ENCODE measurements around the gene VRK1.
"Not testable (repeated sequence)": the region's sequence is repeated elsewhere in the genome, so short reads cannot be mapped to it uniquely, and the experiment has no call there.

VRK1 gene, protein sequence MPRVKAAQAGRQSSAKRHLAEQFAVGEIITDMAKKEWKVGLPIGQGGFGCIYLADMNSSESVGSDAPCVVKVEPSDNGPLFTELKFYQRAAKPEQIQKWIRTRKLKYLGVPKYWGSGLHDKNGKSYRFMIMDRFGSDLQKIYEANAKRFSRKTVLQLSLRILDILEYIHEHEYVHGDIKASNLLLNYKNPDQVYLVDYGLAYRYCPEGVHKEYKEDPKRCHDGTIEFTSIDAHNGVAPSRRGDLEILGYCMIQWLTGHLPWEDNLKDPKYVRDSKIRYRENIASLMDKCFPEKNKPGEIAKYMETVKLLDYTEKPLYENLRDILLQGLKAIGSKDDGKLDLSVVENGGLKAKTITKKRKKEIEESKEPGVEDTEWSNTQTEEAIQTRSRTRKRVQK

GRCh38 chr14:96796851-96797581, at the start of gene VRK1:
Gene VRK1, plus strand, starts transcription at chr14:96797382. Its CDS starts 36,090 bp downstream, at chr14:96833472.
- peak; percentile 96 for DNase-seq

DNA sequence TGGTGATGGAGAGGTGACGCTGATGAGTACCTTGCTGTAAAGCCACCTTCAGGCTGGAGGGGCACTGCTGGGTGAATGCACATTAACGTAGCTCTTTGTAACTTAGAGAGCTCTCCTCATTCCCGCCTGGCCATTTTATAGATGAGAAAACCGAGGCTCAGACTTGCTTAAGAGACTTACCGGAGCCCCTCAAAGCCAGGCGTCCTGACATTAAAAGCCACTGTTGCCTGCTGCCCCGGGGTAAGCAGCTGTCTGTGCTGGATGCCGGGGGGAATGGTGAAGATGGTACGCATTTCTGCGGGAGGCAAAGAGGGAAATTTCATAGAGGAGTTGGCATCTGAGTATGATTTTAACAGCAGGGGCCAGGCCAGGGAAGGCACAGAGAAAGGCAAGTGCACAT, 49.6 kb upstream of the VRK1 start:
- DNase-seq, result no peak

- DNase-seq, result no peak
These were observed 48.8 kb upstream of the VRK1 start for GRCh38 chr14:96748362-96748761.

GRCh38 chr14:96751505-96751904, 45.7 kb upstream of the VRK1 start:
- DNase-seq, result no peak

DNA sequence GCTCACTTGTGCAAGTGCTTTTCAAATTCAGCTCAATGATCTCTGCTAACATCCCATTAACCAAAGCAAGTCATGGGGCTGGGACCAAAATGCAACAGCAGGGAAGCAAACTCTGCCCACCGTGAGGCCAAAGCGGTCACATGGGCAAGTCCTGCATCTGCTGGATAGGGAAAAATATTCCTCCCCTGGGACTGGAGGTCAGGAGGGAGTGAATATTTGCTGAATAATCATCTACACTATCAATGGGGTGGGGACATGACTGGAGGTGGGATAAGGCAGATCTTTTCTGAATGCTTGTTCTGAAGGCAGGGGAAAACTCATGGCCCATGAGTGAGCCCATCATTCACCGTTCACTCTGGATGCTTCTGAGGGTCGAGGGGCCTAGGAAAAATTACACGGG, 45.1 kb upstream of the VRK1 start:
- DNase-seq, result no peak

DNA sequence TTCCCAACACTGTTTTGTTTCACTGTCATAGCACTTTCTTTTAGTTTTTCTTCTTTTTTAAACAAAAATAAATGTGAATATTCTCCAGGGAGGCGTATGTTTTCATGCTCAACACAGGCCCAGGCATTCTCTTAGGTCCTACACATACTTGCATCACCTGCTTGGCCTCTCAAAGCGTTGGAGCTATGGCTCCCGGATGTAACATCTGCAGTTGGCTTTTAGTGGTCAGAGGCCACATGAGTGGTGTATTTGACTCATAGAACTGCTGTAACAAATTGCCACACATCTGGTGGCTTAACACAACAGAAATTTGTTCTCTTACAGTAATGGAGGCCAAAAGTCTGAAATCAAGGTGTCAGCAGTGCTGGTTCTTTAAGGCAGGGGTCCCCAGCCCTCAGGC, 44.6 kb upstream of the VRK1 start:
- DNase-seq, result no peak

DNA sequence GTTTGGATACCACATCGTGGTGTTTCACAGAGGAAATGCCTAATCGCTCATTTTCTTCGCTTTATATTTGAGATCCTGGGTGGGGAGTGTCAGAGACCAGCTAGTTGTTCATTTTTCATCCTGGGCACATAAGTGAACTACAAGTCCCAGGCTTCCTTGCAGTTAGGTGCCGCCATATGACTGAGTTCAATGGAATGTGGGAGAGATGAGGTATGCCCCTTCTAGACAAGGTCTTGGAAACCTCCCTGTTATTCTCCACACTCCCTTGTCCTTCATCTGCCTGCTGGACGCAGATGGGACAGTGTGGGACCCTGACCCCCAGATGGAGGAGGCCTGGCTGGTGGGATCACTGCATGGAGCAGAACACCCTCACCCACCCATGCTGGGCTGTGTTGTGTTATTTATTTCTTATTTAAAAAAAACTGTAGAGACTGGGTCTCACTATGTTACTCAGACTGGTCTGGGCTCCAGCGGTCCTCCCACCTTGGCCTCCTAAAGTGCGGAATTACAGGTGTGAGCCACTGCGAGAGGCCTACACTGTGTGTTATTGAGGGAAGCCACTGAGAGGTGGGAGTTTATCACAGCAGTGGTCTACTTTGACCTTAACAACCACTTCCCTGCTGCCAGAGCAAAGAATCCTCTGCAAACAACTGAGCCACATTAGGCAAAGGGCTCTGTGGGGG, 42.9 kb upstream of the VRK1 start:
- DNase-seq, result no peak

- no peak for DNase-seq
These were observed 42.4 kb upstream of the VRK1 start for GRCh38 chr14:96754845-96755184.

- no peak for DNase-seq
These were observed 40.4 kb upstream of the VRK1 start for GRCh38 chr14:96756745-96757144.

DNA sequence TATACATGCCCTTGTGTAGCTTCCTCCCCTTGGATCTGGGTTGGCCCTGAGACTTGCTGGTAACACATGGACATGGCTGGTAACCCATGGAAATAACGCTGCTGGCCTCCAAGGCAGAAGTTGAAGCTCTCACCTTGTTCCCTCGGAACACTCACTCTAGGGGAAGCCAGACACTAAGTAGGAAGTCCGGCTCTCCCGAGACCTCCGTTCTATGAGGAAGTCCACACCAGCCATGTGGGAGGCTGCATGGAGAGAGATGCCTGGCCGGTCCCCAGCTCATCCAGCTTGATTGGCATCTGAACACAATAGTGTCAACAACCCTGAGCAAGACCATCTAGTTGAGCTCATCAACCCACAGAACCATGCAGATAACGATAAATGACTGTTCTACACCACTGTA, 39.7 kb upstream of the VRK1 start:
- no peak for DNase-seq

DNA sequence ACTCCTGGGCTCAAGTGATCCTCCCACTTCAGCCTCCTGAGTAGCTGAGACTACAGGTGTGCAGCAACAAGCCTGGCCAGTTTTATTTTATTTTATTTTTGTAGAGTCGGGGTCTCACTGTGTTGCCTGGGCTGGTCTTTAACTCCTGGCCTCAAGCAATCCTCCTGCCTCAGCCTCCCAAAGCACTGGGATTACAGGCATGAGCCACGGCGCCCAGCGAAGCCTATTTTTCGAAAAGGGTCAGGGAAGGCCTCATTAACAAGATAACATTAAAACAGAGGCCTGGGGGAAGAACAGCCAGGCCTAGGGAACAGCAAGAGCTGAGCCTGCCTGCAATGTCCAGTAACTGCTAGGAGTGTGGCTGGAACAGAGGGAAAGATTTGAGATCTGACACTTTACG, 36.1 kb upstream of the VRK1 start:
- DNase-seq, result no peak

GRCh38 chr14:96762650-96763049, 34.5 kb upstream of the VRK1 start:
- DNase-seq, result no peak

DNA sequence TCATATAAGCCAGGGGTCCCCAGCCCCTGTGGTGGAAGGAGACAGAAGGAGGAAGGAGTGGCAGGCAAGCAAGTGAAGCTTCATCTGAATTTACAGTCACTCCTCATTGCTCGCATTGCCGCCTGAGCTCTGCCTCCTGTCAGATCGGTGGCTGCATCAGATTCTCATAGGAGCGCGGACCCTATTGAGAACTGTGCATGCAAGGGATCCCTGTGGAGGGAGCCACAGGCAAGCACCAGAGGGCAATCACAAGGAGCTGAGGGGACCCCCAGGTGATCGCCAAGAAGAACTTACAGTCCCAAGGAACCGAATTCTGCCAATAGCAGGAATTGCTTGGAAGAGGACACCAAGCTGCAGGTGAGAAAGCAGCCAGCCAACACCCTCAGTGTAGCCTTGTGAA, 33.2 kb upstream of the VRK1 start:
- DNase-seq, result no peak

DNA sequence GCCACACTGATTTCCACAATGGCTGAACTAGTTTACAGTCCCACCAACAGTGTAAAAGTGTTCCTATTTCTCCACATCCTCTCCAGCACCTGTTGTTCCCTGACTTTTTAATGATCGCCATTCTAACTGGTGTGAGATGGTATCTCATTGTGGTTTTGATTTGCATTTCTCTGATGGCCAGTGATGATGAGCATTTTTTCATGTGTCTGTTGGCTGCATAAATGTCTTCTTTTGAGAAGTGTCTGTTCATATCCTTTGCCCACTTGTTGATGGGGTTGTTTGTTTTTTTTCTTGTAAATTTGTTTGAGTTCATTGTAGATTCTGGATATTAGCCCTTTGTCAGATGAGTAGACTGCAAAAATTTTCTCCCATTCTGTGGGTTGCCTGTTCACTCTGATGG, 32.0 kb upstream of the VRK1 start:
- DNase-seq, result not testable (repeated sequence)

- DNase-seq, result no peak
These were observed 24.3 kb upstream of the VRK1 start for GRCh38 chr14:96772929-96773328.

DNA sequence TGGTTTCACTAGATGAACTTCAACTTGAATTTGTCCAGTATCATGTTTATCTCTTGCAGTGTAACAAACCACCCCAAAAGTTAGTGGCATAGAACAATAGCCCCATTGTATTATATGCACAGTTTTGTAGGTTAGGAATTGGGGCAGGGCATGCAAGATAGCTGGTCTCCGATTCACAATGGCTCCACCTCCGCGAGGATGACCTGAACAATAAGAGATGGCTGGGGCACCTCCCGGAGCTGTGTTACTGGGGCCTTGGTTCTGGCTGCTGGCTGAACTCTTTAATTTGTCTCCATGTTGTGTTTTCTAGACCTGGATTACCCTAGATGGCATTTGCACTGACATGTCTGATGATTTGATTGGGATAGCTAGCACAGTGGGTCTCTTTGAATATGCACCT, 20.4 kb upstream of the VRK1 start:
- no peak for DNase-seq

DNA sequence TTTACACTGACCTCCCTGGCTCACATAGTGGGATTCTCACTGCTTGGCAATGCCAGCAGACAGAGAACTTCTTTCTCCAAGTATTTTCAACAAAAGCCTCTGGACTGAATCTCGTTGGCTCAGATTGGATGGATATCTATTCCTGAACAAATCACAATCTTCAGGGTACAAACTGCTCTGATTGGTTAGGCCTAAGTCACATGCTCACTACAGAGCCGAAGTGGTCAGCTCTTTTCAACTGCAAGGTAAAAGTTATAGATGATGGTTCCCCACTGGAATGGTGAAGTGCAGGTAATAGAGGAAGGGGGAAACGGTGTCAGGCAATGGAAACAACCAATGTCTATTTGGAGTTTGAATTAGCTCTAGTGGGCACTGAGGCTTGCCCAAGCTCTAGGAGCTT, 16.7 kb upstream of the VRK1 start:
- DNase-seq, result no peak

GRCh38 chr14:96781371-96781770, 15.8 kb upstream of the VRK1 start:
- DNase-seq, result no peak

DNA sequence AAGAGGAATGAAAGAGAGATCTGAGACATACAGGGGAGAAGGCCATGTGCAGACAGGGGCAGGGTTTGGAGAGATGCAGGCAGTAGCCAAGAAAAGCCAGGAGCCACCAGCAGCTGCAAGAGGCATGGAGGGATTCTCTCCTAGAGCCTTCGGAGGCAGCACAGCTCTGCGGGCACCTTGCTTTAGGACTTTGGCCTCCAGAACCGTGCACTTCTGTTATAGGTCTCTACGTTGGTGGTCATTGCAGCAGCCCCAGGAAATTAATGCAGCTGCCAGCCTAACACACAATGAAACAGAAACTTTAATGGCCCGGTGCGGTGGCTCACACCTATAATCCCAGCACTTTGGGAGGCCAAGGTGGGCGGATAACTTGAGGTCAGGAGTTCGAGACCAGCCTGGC, 14.7 kb upstream of the VRK1 start:
- DNase-seq, result no peak

DNA sequence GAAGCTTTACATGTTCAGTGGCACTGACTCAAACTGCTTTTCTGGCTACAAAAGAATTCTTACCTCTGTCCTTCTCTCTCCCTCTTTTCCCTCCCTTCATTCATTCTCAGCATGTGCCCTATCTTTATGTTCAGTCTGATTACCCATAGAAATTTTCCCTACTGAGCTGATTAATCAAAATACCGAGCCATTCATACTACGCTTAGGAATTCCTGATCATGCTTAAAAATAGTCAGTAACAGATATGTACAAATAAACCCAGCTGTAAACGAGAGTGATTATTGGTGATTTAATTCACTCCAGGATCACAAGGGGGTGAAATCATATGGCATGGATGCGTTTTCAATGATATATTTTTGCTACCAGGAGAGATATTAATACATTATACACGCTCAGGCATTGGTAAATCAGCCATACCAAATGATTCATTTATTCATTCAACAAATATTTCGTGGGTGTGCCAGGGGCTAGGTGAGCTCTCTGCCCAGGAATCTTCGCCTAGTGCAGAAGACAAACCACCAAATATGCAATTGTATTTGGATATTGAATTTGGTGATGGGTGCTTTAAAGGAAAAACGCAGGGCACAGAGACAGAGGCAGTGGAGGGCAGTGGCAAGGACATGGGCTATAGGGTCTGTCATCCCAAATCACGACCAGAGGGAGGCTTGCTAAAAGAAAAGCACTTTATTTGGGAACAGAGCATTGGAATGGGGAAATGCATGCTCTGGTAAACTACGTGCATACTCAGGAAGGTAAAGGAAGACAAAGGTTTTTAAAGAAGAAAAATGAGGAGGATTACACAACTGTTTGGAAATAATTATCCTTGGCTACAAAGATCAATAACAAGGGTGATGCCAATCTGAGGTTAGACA, 13.9 kb upstream of the VRK1 start:
- DNase-seq, result no peak

- DNase-seq, result no peak
These were observed 13.3 kb upstream of the VRK1 start for GRCh38 chr14:96783915-96784224.

DNA sequence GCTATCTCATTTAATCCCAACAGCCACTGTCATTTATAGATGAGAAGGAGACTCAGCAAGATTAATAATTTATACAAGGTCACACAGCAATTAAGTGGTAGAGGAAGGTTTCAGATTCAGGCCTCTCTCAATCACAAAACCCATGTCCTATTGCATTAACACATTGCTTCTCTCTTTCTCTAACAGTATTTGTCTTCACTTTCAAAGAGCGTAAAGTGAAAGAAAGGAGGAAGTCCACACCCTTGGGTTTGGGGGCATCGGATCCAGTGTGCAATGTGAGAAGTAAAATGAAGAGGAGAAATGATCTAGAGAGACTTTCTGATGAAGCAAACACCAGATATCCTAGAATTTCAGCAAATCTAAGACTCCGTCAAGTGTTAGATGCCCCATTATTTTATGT, 7.0 kb upstream of the VRK1 start:
- no peak for DNase-seq

- DNase-seq, result no peak
These were observed 6.5 kb upstream of the VRK1 start for GRCh38 chr14:96790706-96791105.
